ENCODE results near the gene RUFY4.
"Not testable (repeated sequence)": the region's sequence is repeated elsewhere in the genome, so short reads cannot be mapped to it uniquely, and the experiment has no call there.

Gene RUFY4

DNA sequence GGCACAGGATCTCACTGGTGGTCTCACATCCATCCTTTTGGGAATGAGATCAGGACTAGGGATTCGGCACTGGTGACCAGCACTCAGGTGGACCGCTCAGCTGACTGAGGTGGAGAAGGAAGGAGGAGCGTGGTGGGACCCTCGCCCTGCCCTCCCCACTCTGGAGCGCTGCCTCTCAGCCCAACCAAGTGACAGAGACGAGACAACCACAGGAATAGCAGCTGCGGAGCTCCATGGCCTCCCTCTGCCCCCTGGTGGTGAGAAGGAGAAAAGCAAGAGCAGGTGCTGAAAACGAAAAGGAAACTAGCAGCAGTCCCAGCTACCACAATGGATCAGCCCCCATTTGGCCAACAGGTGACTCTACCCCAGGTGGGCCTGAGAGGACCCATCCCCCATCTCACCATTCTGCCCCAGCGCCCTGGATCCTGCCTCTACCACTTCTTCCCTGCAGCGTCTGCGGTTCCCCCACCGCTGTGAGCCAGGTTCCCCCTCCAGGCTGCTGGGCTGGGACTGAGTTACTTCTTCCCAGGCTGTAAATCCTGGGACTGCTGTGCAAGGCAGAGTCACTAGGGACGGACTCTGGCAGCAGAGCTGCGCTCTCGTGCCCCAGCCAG, at the start of gene RUFY4:
Gene RUFY4, plus strand, starts transcription at position 533 of the 614 bp plus-strand sequence. CDS start 1,353 bp downstream, outside the sequence.
- in situ Hi-C loops (cut with MboI; ENCODE audit: low sequenced_read_pairs), result not testable (repeated sequence)

DNA sequence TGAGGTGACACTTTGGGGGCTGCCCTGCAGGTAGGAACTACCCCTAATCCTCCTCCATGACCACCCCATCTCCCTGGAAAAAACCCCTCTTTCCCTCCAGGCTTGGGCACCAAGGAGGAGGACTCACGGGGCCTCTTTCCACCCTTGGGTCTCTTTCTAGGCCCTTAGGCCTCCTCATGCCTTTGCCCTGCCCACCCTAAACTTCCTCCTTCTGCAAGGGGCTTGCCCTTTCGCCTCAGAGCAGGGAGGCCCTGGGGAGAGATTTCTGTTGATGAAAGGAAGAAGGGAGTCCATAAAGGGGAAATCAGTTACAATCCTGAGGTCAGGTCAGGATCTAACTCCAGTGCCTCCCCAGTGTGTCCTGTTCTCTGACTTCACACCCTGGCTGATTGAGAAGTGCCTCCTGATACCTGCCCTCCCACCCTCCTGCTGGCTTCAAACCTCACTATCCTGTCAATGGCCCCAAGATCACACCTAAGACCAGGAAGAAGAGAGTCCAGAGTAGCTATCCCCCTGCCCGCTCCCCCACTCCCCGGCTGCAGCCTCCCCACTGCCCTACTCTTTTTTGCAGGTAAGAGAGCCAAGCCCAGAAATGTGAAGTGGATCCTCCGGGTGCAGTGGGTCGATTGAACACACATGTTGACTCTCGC, 49.5 kb upstream of the RUFY4 start:
- in situ Hi-C loops (cut with MboI; ENCODE audit: low sequenced_read_pairs), result no loop called here

DNA sequence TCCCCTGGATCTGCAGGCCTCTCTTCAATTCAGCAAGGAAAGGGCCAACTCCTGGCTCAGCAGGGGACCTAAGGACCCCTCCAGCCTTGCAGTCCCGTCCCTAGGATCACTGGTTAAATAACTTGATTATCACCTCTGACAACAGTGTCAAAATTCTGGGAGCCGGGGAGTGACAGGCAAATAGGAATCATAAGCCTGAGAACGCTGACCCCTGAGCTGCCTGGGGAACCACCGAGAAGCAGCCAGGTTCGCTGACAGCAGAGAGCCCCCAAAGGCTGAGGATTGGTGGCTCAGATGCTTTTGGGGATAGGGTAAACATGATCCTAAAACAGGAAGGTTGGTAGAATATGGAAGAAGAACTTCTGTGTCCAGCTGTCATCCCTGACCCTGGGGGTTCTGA, 48.8 kb upstream of the RUFY4 start:
- in situ Hi-C loops (cut with MboI; ENCODE audit: low sequenced_read_pairs), result no loop called here

DNA sequence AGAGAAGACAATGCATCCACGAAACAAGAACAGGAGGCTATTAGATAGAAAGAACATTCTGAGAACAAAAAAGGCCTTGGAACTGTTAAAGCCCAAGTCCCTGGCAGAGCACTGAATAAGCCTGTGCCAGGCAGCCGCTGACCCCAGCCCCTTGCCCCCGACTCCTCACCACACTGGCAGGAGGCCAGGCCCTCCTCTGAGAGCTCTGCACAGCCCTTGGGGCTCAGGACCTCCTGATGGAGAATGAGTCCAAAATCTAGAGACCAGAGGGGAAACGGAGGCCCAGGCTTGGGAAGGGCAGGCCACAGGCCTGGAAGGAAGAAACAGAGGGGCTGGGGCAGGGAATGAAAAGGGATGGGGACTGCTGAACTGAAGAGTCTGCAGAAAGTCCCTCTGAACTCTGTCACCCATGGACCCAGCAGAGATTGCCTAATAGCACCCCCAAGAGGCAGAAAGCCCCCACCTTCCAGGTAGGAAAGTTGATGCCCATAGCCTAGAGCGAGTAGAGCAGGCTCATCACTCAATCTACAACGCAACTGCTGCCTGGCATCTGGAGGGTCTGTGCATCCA, 48.0 kb upstream of the RUFY4 start:
- in situ Hi-C loops (cut with MboI; ENCODE audit: low sequenced_read_pairs), result no loop called here

DNA sequence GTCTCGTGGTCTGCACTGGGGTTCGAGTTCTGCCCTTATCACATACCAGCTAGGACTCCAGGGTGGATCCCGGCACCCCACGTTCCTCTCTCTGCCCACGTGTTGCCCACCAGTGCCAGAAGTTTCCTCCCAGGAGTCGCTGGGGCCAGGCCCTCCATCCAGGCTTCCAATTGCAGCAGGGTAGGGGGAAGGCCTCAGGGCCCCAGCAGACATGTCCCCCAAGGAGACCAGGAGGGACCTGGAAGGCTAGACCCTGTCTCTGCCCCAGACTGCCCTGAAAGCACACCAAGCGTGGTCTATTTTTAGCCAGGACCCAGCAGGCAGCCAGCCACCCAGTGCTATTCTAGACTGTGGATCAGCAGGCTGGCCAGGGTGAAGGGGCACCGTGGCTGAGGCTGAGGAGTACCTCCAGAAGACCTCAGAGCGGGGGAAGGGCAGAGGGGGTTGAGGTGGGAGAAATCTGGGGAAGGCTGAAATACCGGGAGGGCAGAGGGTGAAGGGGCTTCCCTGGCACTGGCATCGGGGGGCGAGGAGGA, 47.4 kb upstream of the RUFY4 start:
- in situ Hi-C loops (cut with MboI; ENCODE audit: low sequenced_read_pairs), result no loop called here

DNA sequence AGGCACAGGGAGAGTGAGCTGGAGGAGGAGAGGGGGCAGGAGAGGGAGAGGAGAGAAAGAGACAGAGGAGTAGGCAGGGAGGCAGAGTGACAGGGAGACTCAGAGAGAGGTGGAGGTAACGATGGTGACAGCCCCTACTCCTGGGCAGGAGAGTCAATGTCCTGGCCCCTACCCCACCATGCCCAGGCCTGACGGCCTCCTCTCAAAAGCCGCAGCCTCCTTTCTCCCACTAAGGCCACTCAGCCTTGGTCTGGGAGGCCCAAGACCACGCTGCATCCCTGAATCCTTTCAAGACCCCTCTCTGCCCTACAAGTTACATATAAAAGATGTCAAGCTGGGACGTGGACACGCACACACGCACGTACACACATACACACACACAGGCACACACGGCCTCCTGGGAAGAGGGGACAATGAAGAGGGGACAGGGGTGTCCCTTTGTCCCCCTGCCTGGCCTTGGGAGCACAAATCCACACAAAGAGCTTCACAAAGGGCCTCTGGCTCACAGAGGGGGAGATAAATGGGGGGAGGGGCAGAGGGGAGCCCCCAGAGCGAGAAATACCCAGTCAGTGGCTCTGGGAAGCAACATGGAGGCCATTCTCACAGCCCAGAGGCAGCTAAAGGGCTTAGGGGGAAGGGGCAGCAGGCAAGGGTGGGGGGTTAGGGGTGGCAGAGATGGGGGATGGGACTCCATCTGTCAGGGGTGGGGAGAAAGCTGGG, 46.8 kb upstream of the RUFY4 start:
- in situ Hi-C loops (cut with MboI; ENCODE audit: low sequenced_read_pairs), result no loop called here

GRCh38 chr2:218022851-218023530, 46.1 kb upstream of the RUFY4 start:
- in situ Hi-C loops (cut with MboI; ENCODE audit: low sequenced_read_pairs), result no loop called here

- in situ Hi-C loops (cut with MboI; ENCODE audit: low sequenced_read_pairs), result no loop called here
These were observed 45.4 kb upstream of the RUFY4 start for GRCh38 chr2:218023636-218024035.

- in situ Hi-C loops (cut with MboI; ENCODE audit: low sequenced_read_pairs), result no loop called here
These were observed 44.7 kb upstream of the RUFY4 start for GRCh38 chr2:218024336-218024735.

GRCh38 chr2:218024871-218025270, 44.2 kb upstream of the RUFY4 start:
- in situ Hi-C loops (cut with MboI; ENCODE audit: low sequenced_read_pairs), result no loop called here

- in situ Hi-C loops (cut with MboI; ENCODE audit: low sequenced_read_pairs), result no loop called here
These were observed 42.8 kb upstream of the RUFY4 start for GRCh38 chr2:218026244-218026643.

DNA sequence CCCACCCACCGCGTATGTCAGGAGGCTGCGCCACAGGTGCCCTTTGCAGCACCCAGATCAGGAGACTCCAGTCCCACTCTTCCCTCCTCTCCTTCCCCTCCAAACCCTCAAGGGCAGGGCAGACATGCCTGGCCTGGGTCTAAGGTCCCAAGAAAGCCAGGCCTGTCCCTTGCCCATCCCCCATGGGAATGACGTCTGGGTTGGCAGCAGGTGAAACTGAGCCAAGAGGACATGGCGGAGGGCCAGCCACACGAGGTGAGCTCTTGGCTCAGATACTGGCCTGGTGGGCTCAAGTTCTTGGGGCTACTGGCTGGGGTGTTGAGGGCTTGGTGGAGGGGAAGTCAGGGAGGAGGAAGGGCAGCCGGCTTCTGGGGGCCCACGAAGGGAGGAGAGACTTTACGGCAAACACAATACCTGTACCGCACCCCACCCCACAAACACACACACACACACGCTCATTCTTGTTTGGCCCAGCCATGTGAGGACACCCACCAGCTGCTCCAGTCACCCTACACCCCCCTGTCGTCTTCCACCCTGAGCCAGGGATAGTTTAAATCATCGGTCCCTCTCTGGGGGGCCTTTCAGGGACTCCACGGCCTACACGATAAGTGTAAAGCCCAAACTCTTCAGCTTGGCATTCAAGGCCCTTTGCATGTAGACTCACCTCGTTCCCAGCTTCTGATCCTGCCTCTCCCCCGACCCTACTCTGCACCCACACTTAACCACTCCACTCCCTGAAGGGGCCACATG, 42.2 kb upstream of the RUFY4 start:
- in situ Hi-C loops (cut with MboI; ENCODE audit: low sequenced_read_pairs), result no loop called here

- in situ Hi-C loops (cut with MboI; ENCODE audit: low sequenced_read_pairs), result no loop called here
These were observed 41.4 kb upstream of the RUFY4 start for GRCh38 chr2:218027426-218028188.

DNA sequence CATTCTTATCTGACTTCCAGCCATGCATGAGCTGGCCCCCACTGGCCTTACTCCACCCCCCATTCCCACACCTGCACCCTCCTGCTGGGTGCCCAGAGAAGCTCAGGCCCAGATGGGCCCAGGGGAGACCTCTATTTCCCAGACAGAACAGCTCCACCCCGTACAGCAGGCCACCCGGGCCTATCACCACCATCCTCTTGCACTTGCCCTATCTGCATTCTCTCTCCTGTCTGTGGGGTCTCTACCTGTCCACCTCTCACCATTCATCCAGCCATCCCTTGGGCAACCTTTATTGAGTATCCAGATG, 40.9 kb upstream of the RUFY4 start:
- in situ Hi-C loops (cut with MboI; ENCODE audit: low sequenced_read_pairs), result no loop called here

- in situ Hi-C loops (cut with MboI; ENCODE audit: low sequenced_read_pairs), result no loop called here
These were observed 40.3 kb upstream of the RUFY4 start for GRCh38 chr2:218028562-218029348.

GRCh38 chr2:218029366-218030360, 39.4 kb upstream of the RUFY4 start:
- in situ Hi-C loops (cut with MboI; ENCODE audit: low sequenced_read_pairs), result no loop called here

- in situ Hi-C loops (cut with MboI; ENCODE audit: low sequenced_read_pairs), result no loop called here
These were observed 38.5 kb upstream of the RUFY4 start for GRCh38 chr2:218030409-218031195.
